Progenitor cell of endocrine pancreas (in vitro differentiated cells): ENCODE results near the gene SPACDR. TPM values are rescaled to one million over a fixed set of nuclear protein-coding genes. Genes with fewer than 3 reads are reported as not detected.

Experiments used
- DNase-seq: peaks from one replicate; pipeline ENCODE4 v3.0.0; 2021; ENCODE audit warnings: low spot score; ENCODE audit not compliant: unreplicated experiment
- H3K27ac Mint-ChIP-seq: 2 replicates; pipeline ENCODE4 v1.8.0; 2021; ENCODE audit warnings: mild to moderate bottlenecking, moderate library complexity, mixed read lengths
- H3K27me3 Mint-ChIP-seq: 2 replicates; pipeline ENCODE4 v1.8.0; 2021; ENCODE audit warnings: mixed read lengths
- H3K36me3 Mint-ChIP-seq: 2 replicates; pipeline ENCODE4 v1.8.0; 2022; ENCODE audit warnings: mixed read lengths; ENCODE audit not compliant: insufficient read depth
- H3K4me1 Mint-ChIP-seq: 2 replicates; pipeline ENCODE4 v1.8.0; 2021; ENCODE audit warnings: low read depth, mixed read lengths
- H3K4me3 Mint-ChIP-seq: 2 replicates; pipeline ENCODE4 v1.8.0; 2021; ENCODE audit warnings: low read depth, mild to moderate bottlenecking, moderate library complexity, mixed read lengths
- H3K9me3 Mint-ChIP-seq: 2 replicates; pipeline ENCODE4 v1.8.0; 2021; ENCODE audit warnings: low read depth, mixed read lengths
- CTCF ChIP-seq: fragments of 200-600 bp; sonication (generic); IDR thresholded peaks from one replicate; pipeline ENCODE4 v1.5.0; 2021; ENCODE audit warnings: antibody characterized with exemption, mild to moderate bottlenecking; ENCODE audit not compliant: unreplicated experiment
- total RNA-seq: library from RNA; stranded (reverse); gene quantifications from 2 replicates; pipeline ENCODE4 v1.2.1, GENCODE V29; 2021

SPACDR gene
- total RNA-seq, 1 donor from 2014 or later, result 0.67 TPM

GRCh38 chr7:100427762-100428198, 36.3 kb downstream of the SPACDR start:
- no peak for DNase-seq
- TF ChIP-seq CTCF, result no peak
- H3K27me3 Mint-ChIP-seq, result no peaks in the 10 kb centered on the region
- H3K4me1 Mint-ChIP-seq, result peaks cover 13% of the 10 kb centered on the region
- H3K4me3 Mint-ChIP-seq, result peak overlapping the region; percentile 98
- H3K36me3 Mint-ChIP-seq, result peaks cover 2% of the 10 kb centered on the region
- peak overlapping the region; percentile 100 for H3K27ac Mint-ChIP-seq
- H3K9me3 Mint-ChIP-seq, result no peaks in the 10 kb centered on the region

GRCh38 chr7:100426516-100426915, 37.5 kb downstream of the SPACDR start:
- Mint-ChIP-seq H3K27ac (no peak overlapping the region), H3K4me3 (no peak overlapping the region), H3K36me3 (peaks cover 1% of the 10 kb centered on the region), H3K4me1 (peaks cover 4% of the 10 kb centered on the region), H3K27me3 (no peaks in the 10 kb centered on the region), H3K9me3 (no peaks in the 10 kb centered on the region)
- DNase-seq, result no peak
- no peak for TF ChIP-seq CTCF

- H3K27me3 Mint-ChIP-seq, result no peaks in the 10 kb centered on the region
- H3K36me3 Mint-ChIP-seq, result no peaks in the 10 kb centered on the region
- no peaks in the 10 kb centered on the region for H3K9me3 Mint-ChIP-seq
- no peak for DNase-seq
- no peak for TF ChIP-seq CTCF
- no peaks in the 10 kb centered on the region for H3K4me1 Mint-ChIP-seq
- peak overlapping the region; percentile 25 for H3K27ac Mint-ChIP-seq
- H3K4me3 Mint-ChIP-seq, result no peak overlapping the region
Observed at GRCh38 chr7:100425347-100425746, 38.7 kb downstream of the SPACDR start.

GRCh38 chr7:100423315-100423714, 40.7 kb downstream of the SPACDR start:
- Mint-ChIP-seq H3K9me3 (no peaks in the 10 kb centered on the region), H3K27ac (no peak overlapping the region)

GRCh38 chr7:100419660-100420226, 44.3 kb downstream of the SPACDR start:
- H3K4me1 Mint-ChIP-seq, result no peaks in the 10 kb centered on the region
- H3K27ac Mint-ChIP-seq, result no peak overlapping the region
- no peak for TF ChIP-seq CTCF
- H3K9me3 Mint-ChIP-seq, result no peaks in the 10 kb centered on the region
- peaks cover 4% of the 10 kb centered on the region for H3K27me3 Mint-ChIP-seq
- no peaks in the 10 kb centered on the region for H3K36me3 Mint-ChIP-seq
- DNase-seq, result no peak
- no peak overlapping the region for H3K4me3 Mint-ChIP-seq

More at GRCh38 chr7:100423315-100423714, 40.7 kb downstream of the SPACDR start:
- H3K36me3 Mint-ChIP-seq, result no peaks in the 10 kb centered on the region
- no peak for DNase-seq
- no peak for TF ChIP-seq CTCF
- H3K4me3 Mint-ChIP-seq, result no peak overlapping the region
- H3K4me1 Mint-ChIP-seq, result no peaks in the 10 kb centered on the region
- H3K27me3 Mint-ChIP-seq, result no peaks in the 10 kb centered on the region
